ENCODE results near the gene ANO8. TPM values are rescaled to one million over a fixed set of nuclear protein-coding genes. Genes with fewer than 3 reads are reported as not detected.

The ANO8 gene
- total and polyA plus RNA-seq, 4 experiments from 2014 or later: 0.11 to 21.5 (median 17.7) TPM; not detected in 1

DNA sequence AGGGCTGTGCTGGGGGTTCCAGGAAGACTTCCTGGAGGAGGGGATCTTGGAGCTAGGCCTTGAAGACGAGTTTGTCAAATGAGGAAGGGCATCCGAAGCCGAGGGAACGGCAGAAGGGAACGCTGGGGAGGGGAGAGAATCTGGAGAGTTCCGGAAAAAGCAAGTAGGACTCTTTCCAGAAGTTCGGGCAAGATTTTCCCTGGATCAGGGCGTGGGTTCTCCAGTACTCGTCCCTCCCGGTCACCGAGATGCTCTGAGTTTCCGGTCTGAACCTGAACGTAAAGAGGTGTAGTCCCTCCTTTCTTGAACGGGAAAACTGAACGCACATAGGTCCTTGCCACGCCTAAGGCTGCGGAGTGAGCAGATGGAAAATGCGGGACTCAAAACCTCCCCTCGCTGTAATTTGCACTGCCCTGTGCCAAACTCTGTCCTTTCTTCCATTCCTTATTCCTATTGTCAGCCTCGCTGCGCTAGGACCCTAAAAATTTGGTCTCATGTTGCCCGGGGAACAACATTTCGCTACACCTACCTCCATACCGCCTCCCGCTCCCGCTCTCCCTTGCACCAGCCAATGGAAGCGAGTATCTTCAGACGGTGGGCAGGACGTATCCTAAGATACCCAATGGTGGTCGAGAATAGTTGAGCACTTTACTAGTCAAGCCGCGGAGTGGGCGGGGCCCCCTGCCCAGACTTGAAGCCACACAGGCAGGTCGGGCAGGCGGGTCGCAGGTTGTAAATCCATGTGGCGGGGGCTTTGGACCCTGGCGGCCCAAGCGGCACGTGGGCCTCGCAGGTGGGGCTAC, 2.4 kb upstream of the ANO8 start, which contains the start of gene GTPBP3:
Gene GTPBP3, plus strand, starts transcription at position 682 of the 803 bp plus-strand sequence. Its CDS starts 59 bp downstream, at position 741.
- peaks cover 47% of the 10 kb centered on the region for H3K4me1 ChIP-seq (ENCODE audit: insufficient read depth, low read length)
- intact Hi-C loops (cut with micrococcal nuclease): loop anchor here (1.0 to 5.0 kb wide), 8 partner anchors 9 to 262 kb away; partner anchors contain the start of genes BABAM1, BST2, DDA1 and HAUS8
- POLR2A ChIA-PET (ENCODE audit: partially characterized antibody): interaction anchor here (1.6 to 5.7 kb wide), 6 partner anchors 9 to 382 kb away, joined by 3 to 64 read pairs (median 14); partner anchors contain the start of genes ABHD8, DDA1, MAP1S and MRPL34
- peak within 1 kb of the TSS; percentile 52 to 99 for H3K4me3 ChIP-seq (ENCODE audit: low read length in 2 of 2)
- no peaks in the 10 kb centered on the region for H3K27me3 ChIP-seq (ENCODE audit: insufficient read depth, low read length)
- DNase-seq: peak; percentile 93 to 99 (median 97)
- H3K9me3 ChIP-seq (ENCODE audit: control insufficient read depth in 1 of 2, low read length in 2 of 2): no peaks in the 10 kb centered on the region
- Mint-ChIP-seq H3K4me1 (peaks cover 18 to 53% (median 32%) of the 10 kb centered on the region in 4 donors), H3K9me3 (peaks cover 0 to 1% (median 0%) of the 10 kb centered on the region in 8 donors), H3K4me3 (peak within 1 kb of the TSS; percentile 90 to 98 (median 94)), H3K27me3 (no peaks in the 10 kb centered on the region), H3K27ac (peak within 1 kb of the TSS; percentile 90 to 99 (median 97)), H3K36me3 (peaks cover 0 to 14% of the 10 kb centered on the region in 2 donors)
- CTCF ChIA-PET (ENCODE audit: partially characterized antibody): interaction anchor here (1.0 kb wide), 1 partner anchor 33 kb away, joined by 3 read pairs; no protein-coding TSS in a partner anchor
- H3K36me3 ChIP-seq (ENCODE audit: insufficient read depth, low read length): no peaks in the 10 kb centered on the region
- H3K27ac ChIP-seq (ENCODE audit: low read depth, low read length): peak within 1 kb of the TSS; percentile 84

DNA sequence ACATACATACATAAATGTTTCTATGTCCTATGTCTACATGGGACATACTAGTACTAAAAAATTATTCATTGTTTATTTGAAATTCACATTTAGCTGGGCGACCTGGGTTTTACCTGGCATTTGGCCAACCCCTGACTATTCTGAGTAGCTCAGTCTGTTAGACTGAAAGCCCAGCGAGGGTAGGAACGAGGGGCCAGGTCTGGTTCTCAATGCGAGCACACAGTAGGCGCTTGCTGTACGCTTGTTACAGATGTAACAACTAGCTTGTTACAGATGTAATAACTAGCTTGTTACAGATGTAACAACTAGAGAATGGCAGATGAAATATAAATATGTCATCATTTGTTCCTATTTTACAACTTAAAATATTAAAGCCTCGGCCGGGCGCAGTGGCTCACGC, 920 bp upstream of the ANO8 start:
- Histone ChIP-seq H3K4me1 (ENCODE audit: insufficient read depth, low read length) (peaks cover 47% of the 10 kb centered on the region), H3K27ac (ENCODE audit: low read depth, low read length) (peak overlapping the region; percentile 71), H3K4me3 (ENCODE audit: low read length in 2 of 2) (no peak overlapping the region), H3K36me3 (ENCODE audit: insufficient read depth, low read length) (no peaks in the 10 kb centered on the region), H3K9me3 (ENCODE audit: control insufficient read depth in 1 of 2, low read length in 2 of 2) (no peaks in the 10 kb centered on the region), H3K27me3 (ENCODE audit: insufficient read depth, low read length) (no peaks in the 10 kb centered on the region)
- Mint-ChIP-seq H3K27ac (peak overlapping the region in 2 of 7 donors; percentile 74 to 90), H3K36me3 (peaks cover 0 to 14% of the 10 kb centered on the region in 2 donors), H3K27me3 (no peaks in the 10 kb centered on the region), H3K4me3 (peak overlapping the region in 7 of 8 donors; percentile 26 to 96 (median 86)), H3K9me3 (peaks cover 0 to 1% (median 0%) of the 10 kb centered on the region in 8 donors), H3K4me1 (peaks cover 18 to 55% (median 35%) of the 10 kb centered on the region in 4 donors)
- intact Hi-C loops (cut with micrococcal nuclease): loop anchor here (2.0 to 5.0 kb wide), 2 partner anchors 43 to 72 kb away; partner anchors contain the start of gene BST2
- ChIA-PET POLR2A (ENCODE audit: partially characterized antibody) (interaction anchor here (0.8 to 5.7 kb wide), 14 partner anchors 9 to 210 kb away, joined by 3 to 64 read pairs (median 4); partner anchors contain the start of genes ABHD8, BABAM1, BST2 and DDA1), CTCF (ENCODE audit: partially characterized antibody) (interaction anchor here (1.1 to 3.2 kb wide), 6 partner anchors 11 to 54 kb away, joined by 5 to 11 read pairs (median 8); partner anchors contain the start of genes DDA1 and MRPL34)
- no peak for DNase-seq

DNA sequence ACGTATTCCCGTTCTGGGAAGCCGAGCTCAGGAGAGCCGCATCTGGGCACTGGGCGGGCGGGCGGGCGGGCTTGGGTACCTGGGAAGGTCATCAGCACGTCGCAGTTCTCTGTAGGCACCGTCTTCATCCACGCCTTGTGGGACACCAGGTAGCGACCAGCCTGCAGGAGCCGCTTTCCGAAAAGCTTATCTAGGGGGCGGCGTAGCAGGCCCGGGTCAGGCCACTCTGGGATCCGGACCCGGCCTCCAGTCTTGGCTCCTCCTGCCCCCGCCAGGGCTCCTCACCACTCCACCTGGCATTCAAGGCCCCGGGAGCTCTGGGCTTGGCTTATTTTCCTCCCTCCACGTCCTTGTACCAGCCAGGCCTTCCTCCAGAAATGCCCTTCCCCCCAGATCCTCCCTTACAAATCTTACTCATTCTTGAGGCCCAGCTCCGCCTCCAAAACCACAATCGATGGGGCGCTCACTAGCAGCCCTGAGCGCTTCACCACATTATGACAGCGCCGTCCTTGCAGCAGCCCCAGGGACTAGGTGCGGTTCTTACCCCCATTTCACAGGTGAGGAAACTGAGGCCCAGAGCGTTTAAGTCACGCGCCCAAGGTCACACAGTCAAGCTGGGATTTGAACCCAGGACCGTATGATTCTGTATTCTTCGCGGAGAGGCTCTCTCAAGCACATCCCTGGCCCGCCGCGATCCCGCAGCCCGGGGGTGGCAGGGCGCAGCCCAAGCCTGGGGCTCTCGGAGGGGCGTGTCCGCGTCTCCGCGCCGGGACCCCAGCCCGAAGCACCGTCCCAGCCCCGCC, 843 bp downstream of the ANO8 start:
- H3K9me3 Mint-ChIP-seq: peaks cover 0 to 1% (median 0%) of the 10 kb centered on the region in 8 donors
- Histone ChIP-seq H3K27me3 (ENCODE audit: insufficient read depth, low read length) (no peaks in the 10 kb centered on the region), H3K9me3 (ENCODE audit: control insufficient read depth in 1 of 2, low read length in 2 of 2) (no peaks in the 10 kb centered on the region), H3K27ac (ENCODE audit: low read depth, low read length) (peak overlapping the region; percentile 71), H3K4me3 (ENCODE audit: low read length in 2 of 2) (peak overlapping the region; percentile 42 to 76), H3K36me3 (ENCODE audit: insufficient read depth, low read length) (no peaks in the 10 kb centered on the region), H3K4me1 (ENCODE audit: insufficient read depth, low read length) (peaks cover 53% of the 10 kb centered on the region)
- intact Hi-C loops (cut with micrococcal nuclease): loop anchor here (1.0 to 2.0 kb wide), 2 partner anchors 41 to 57 kb away; no protein-coding TSS in a partner anchor
- ChIA-PET CTCF (ENCODE audit: partially characterized antibody) (interaction anchor here (0.5 to 3.2 kb wide), 7 partner anchors 13 to 41 kb away, joined by 3 to 11 read pairs (median 8); partner anchors contain the start of genes DDA1 and MRPL34), POLR2A (ENCODE audit: partially characterized antibody) (interaction anchor here (1.0 to 5.7 kb wide), 12 partner anchors 9 to 107 kb away, joined by 3 to 64 read pairs (median 7); partner anchors contain the start of genes ABHD8, BABAM1, DDA1 and MRPL34)
- H3K4me3 Mint-ChIP-seq: peak overlapping the region; percentile 84 to 94 (median 90)
- H3K4me1 Mint-ChIP-seq: peaks cover 18 to 63% (median 41%) of the 10 kb centered on the region in 4 donors
- peak overlapping the region; percentile 83 to 97 (median 88) for H3K27ac Mint-ChIP-seq
- H3K27me3 Mint-ChIP-seq: no peaks in the 10 kb centered on the region
- H3K36me3 Mint-ChIP-seq: peaks cover 0 to 14% of the 10 kb centered on the region in 2 donors
- DNase-seq: peak; percentile 58 to 90 (median 69)

DNA sequence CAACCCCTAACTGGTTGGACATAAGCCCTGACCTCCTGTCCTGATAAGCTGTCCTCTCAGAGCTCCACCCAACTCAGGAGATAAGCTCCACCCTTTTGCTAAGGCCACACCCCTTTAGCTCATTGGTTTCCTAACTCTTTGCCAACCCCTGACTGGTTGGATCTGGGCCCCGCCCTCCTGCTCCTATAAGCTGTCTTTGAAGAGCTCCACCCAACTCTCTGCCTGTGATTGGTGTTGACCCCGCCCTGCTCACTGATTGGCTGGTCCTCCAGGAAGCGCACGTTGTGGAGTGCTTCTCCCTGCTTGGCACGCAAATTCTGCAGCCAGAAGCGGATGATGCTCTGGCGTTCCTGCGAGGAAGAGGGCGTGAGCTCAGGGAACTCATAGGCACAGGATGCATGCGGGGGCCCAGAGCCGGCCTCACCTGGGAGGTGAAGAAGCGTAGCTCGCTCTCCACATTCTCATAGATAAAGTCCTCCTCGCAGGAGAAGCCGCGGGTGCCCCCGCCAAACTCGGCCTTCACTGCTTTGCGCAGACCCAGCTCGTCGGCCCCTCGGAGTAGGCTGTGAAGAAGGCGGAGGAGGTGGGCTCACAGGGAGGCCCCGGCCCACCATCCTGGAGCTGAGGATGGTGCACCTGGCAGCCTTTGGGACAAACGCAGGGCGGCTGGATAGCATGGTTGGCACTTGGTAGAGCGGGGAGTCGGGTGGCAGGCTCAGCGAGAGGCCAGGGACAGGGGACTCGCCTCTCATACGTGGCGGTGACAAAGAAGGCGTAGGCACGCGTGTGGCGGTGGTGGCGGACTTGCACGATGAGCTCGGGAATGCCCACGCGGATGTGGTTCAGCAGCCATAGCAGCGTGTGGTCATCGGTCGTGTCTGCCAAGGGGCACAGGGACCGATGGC, 1.7 kb downstream of the ANO8 start:
- peak in 2 of 5 donors; percentile 31 to 65 for DNase-seq
- no peaks in the 10 kb centered on the region for H3K27me3 ChIP-seq (ENCODE audit: insufficient read depth, low read length)
- H3K4me3 Mint-ChIP-seq: peak overlapping the region in 6 of 8 donors; percentile 4 to 54 (median 40)
- POLR2A ChIA-PET (ENCODE audit: partially characterized antibody): interaction anchor here (1.0 to 5.7 kb wide), 9 partner anchors 8 to 106 kb away, joined by 3 to 64 read pairs (median 8); partner anchors contain the start of genes ABHD8, BABAM1, DDA1 and MRPL34
- H3K27ac ChIP-seq (ENCODE audit: low read depth, low read length): no peak overlapping the region
- H3K4me1 Mint-ChIP-seq: peaks cover 16 to 60% (median 36%) of the 10 kb centered on the region in 4 donors
- H3K27ac Mint-ChIP-seq: peak overlapping the region in 2 of 7 donors; percentile 42 to 74
- H3K9me3 Mint-ChIP-seq: peaks cover 0 to 1% (median 0%) of the 10 kb centered on the region in 8 donors
- peaks cover 44% of the 10 kb centered on the region for H3K4me1 ChIP-seq (ENCODE audit: insufficient read depth, low read length)
- no peak overlapping the region for H3K4me3 ChIP-seq (ENCODE audit: low read length in 2 of 2)
- no peaks in the 10 kb centered on the region for H3K36me3 ChIP-seq (ENCODE audit: insufficient read depth, low read length)
- CTCF ChIA-PET (ENCODE audit: partially characterized antibody): interaction anchor here (0.5 to 3.2 kb wide), 6 partner anchors 12 to 54 kb away, joined by 3 to 10 read pairs (median 5); partner anchors contain the start of gene DDA1
- intact Hi-C loops (cut with micrococcal nuclease): no loop called here
- H3K9me3 ChIP-seq (ENCODE audit: control insufficient read depth in 1 of 2, low read length in 2 of 2): no peaks in the 10 kb centered on the region
- peaks cover 0 to 14% of the 10 kb centered on the region in 2 donors for H3K36me3 Mint-ChIP-seq
- H3K27me3 Mint-ChIP-seq: no peaks in the 10 kb centered on the region

DNA sequence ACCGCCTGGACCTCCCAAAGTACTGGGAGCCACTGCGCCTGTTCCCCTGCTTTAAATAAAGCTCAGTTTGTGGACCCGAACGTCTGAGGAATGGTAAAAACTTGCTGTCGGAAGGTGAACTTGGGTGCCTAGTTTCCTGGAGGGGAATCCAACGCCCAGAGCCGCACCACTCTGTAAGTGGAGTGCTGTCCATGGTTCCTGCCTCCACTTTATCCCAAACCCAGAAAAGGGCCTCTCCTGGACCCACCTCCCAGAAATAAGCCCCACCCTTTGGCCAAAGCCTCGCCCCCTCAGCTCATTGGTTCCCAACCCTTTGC, 2.3 kb downstream of the ANO8 start:
- DNase-seq: no peak
- no peaks in the 10 kb centered on the region for H3K9me3 ChIP-seq (ENCODE audit: control insufficient read depth in 1 of 2, low read length in 2 of 2)
- intact Hi-C loops (cut with micrococcal nuclease): no loop called here

More for the DNA sequence above, 2.3 kb downstream of the ANO8 start:
- Histone ChIP-seq H3K4me1 (ENCODE audit: insufficient read depth, low read length) (peaks cover 41% of the 10 kb centered on the region), H3K4me3 (ENCODE audit: low read length in 2 of 2) (no peak overlapping the region), H3K36me3 (ENCODE audit: insufficient read depth, low read length) (no peaks in the 10 kb centered on the region), H3K27ac (ENCODE audit: low read depth, low read length) (no peak overlapping the region), H3K27me3 (ENCODE audit: insufficient read depth, low read length) (no peaks in the 10 kb centered on the region)
- Mint-ChIP-seq H3K27me3 (no peaks in the 10 kb centered on the region), H3K9me3 (peaks cover 0 to 1% (median 0%) of the 10 kb centered on the region in 8 donors), H3K27ac (no peak overlapping the region), H3K4me3 (no peak overlapping the region), H3K36me3 (peaks cover 0 to 9% of the 10 kb centered on the region in 2 donors), H3K4me1 (peaks cover 14 to 54% (median 34%) of the 10 kb centered on the region in 4 donors)
- POLR2A ChIA-PET (ENCODE audit: partially characterized antibody): interaction anchor here (1.8 to 5.7 kb wide), 5 partner anchors 8 to 28 kb away, joined by 4 to 64 read pairs (median 8); partner anchors contain the start of genes ABHD8, DDA1 and MRPL34
- CTCF ChIA-PET (ENCODE audit: partially characterized antibody): interaction anchor here (1.2 to 2.0 kb wide), 4 partner anchors 13 to 54 kb away, joined by 4 to 10 read pairs (median 5); no protein-coding TSS in a partner anchor
